NCI-H1417 treated with DMSO at 0.1 percent for 48 hours (cell line): ENCODE measurements around the gene NPHS2.

Experiments used
- DNase-seq: peaks from one replicate; lab custom pipeline; 2025; lab: John Stamatoyannopoulos, UW

NPHS2 gene

DNA sequence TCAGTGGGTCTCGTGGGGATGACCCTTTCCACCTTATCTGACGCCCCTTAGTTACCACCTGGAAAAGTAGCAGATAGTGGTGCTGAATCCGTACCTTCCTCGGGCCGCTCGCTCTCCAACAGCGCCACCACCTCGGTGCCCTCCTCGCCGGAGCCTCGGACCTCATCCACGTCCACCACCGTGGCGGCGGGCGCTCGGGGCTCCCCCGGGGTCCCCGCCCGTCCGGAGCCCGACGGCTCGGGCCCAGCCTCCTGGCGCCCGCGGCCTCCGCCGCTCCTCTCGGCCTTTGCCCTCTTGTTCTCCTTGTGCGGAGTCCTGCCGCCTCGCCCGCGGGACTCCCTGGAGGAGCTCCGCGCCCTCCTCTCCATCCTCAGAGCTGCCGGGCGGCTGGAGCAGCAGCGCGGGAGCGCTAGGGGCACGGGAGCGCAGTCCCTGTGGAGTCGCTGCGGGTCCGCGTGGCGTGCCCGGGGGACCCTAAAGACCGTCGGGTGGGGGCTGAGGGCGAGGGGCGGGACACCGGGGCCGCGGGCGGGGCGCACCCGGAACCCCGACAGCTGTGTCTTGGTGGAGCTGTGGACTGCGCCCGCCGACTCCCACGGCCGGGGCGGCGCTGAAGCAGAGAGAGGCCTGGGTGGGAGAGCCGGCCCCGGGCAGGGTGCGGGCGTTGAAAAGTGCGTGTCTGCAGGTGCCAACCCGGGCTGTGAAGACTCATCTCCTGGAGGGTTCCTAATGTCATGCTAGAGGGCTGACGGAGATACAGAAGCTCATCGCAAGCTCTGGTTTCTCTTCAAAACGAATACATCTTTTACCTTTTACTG lies at the start of gene NPHS2:
Gene NPHS2 (minus strand): TSS at position 452 of the 818 bp plus-strand sequence. CDS start 84 bp downstream, at position 368.
- DNase-seq = no peak

DNA sequence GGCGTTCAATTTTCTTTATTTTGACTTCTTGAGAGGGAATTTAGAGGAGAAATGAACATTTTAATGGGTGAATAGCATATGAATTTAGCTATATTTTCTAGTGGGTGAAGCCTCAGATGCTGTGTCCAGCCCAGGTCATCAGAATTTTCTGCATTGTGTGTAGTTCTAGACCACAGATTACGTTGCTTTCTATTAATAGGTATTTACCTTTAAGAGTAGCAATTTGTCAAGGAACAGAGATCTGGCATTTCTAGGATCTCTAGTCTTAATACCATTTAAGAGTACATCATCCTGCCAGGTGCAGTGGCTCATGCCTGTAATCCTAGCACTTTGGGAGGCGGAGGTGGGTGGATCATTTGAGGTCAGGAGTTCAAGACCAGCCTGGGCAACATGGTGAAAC lies 36.6 kb upstream of the NPHS2 start:
- no peak for DNase-seq

DNA sequence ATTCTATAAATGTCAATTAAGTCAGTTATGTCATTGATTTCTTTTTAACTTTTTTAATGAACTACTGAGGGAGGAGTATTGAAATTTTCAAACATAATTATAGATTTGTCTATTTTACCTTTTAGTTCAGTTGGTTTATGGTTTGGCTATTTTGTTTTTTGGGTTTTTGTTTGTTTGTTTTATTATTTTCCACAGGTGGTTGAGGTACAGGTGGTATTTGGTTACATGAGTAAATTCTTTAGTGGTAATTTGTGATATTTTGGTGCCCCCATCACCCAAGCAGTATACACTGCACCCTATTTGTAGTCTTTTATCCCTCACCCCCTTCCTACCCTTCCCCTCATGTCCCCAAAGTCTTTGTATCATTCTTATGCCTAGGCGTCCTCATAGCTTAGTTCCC lies 25.3 kb upstream of the NPHS2 start:
- DNase-seq = no peak

DNA sequence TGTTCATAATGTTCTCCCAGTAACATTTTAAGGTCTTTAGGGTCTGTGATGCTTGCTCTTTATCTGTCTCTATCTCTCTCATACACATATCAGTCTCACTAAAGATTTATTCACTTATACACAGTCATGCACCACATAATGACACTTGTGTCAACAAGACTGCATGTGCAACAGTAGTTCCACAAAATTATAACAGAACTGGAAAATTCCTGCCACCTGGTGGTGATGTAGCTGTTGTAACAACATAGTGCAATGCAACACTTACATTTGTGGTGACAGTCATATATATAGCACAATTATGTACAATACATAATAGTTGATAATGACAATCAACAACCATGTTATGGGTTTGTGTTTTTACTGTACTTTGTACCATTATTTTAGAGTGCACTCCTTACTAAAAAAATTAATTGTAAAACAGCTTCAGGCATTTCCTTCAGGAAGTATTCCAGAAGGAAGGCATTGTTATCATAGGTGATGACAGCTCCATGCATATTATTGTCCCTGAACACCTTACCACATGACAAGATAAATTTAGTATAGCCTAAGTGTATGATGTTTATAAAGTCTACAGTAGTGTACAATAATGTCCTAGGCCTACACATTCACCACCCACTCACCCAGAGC lies 24.0 kb upstream of the NPHS2 start:
- no peak for DNase-seq

DNA sequence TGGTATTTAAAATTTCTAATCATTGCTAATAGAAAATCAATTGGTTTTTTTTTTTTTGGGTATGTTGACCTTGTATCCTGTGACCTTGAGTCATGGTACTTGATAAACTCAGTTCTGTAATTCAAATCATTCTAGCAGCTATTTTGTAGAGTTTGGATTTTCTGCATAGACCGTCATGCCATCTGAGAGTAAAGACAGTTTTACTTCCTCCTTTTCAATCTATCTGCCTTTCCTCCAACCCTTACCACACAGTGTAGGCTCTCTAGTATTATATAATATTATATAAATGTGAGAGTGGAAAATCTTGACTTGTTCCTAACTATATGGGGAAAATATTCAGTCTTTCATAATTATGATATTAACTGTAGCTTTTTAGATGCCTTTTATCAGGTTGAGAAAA lies 22.9 kb upstream of the NPHS2 start:
- DNase-seq = no peak

DNA sequence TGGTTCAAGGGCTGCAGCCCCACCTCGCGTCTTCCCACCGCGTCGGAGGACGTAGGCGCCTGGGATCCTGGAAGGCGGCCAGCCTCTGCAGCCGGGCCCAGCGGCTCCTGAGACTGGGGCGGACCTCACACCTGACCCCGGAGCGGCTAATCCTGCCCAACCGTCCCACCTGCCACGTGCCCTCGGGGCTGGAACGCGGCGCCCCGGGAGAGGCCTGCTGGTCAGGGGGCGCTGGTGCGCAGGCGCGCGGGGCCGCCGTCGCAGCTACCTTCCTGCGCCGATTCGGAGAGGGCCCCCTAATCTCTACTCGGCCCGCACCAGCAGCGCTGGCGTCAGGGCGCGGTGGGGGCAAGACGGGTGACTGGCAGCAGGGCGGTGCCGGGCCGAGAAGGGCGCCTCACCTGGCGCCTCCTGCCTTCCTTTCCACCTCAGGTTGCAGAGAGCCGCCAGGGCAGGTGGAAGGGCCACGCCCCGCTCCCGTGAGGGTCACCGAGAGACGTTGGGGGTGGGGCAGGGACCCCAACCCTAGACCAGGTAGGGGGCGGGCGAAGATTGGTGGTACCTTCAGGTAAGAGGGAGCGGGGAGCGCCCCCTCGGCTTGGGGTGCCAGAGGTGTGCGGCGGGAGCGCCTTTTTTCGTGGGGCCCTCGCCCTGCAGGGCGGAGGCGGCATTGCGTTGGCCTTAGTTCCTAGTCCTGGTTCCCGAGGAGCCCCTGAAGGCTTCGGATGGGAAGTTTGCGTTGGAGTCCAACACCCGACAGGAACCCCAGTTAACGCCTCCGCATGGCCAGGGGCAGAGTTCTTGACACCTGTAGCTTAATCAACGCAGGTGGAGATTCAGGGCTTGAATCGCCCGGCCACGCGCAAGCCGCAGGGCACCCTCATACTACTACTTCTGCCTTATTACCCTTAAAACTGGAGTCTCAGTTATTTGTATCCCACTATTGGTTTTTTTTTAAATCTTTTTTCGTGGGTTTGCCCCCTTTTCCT lies 16.1 kb upstream of the NPHS2 start, which contains the start of gene TDRD5:
Gene TDRD5 (plus strand): TSS at position 241 of the 989 bp plus-strand sequence. CDS start 784 bp downstream, outside the sequence.
- no peak for DNase-seq

DNA sequence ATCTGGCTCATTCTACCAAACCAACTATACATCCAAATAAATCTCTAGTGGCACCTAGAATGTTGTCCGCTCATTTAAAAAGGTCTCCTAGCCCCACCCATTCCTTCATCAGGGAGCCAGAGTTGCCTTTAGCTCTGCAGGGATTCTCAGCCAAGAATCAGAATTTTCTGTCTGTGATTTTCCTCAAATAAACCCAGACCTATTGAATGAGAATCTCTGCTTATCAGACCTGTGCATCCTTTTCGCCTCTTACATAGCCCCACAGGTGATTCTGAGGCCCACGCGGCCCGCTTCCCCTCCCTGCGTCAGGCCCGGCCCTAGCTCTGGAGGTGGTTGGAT lies 15.5 kb upstream of the NPHS2 start:
- DNase-seq = no peak

DNA sequence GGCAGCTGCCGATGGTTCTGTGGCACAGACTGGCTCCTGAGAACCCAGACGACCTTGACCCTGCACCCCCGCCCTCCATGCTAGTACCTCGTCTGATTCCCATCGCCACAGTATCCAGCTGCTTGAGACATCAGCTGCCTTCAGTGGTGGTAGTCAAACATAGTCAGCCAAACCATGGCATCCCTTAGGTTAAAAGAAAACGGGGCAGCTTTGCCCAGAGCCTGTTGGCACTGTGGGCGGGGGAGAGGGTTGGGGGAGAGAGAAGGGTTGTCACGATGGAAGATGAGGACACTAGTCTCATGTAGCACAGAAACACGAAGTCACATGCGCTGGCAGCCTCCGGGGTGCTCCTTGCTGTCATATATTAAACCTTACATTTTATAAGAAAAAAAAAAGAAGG lies 14.9 kb upstream of the NPHS2 start:
- DNase-seq = no peak

DNA sequence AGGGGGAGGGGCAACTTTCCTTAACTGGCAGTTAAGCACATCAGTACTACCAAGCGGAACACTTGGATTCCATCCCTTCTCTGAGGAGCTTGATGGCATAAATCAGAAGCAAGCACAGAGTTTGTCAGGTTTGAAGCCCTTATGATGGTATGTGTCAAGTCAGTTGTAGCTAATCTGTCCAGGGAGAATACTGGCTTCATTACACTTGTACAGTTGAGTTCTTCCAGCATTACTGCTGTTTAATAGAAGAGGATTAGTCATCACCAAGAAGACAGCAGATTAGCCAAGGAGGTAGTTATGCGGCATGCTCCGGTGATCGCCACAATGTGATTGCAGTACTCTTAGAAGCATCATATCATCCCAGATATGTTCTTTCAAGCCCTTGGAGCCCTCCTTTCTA lies 13.8 kb upstream of the NPHS2 start:
- no peak for DNase-seq

DNA sequence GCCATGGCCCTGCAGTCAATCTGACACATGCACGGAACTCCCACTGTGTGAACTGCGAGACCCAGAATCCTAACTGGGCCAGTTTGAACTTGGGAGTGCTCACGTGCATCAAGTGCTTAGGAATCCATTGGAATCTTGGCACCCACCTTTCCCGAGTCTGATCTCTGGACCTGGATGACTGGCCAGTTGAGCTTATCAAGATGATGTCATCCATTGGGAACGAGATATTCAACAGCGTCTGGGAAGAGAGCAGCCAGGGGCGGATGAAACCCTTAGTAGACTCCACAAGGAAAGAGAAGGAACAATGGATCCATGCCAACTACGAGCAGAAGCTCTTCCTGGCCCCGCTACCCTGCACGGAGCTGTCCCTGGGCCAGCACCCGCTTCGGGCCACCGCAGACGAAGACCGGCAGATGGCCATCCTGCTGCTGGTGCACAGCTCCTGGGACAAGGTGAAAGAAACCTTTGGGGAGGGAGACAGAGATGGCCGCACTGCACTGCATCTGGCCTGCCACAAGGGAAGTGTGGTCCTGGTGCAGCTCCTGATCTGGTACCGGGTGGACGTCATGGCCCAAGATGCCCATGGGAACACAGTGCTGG lies 12.8 kb upstream of the NPHS2 start:
- DNase-seq = no peak

DNA sequence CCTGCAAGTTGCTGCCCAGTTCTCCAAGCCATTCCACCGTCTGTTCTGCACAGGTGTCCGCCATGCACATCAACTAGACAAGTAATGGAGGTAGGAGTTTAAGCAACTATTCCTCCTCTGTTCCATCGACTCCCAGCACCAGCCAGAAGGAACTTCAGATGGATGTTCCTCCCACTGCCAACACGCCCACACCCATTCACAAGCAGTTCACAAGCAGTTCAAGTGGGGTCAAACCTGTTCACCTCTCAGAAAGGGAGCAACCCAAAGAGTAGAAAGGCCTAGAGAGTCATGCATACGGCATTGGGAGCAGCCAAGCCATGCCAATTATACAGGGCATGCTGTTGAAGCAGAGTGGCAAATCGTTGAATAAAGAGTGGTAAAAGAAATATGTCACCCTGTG lies 11.6 kb upstream of the NPHS2 start:
- no peak for DNase-seq

DNA sequence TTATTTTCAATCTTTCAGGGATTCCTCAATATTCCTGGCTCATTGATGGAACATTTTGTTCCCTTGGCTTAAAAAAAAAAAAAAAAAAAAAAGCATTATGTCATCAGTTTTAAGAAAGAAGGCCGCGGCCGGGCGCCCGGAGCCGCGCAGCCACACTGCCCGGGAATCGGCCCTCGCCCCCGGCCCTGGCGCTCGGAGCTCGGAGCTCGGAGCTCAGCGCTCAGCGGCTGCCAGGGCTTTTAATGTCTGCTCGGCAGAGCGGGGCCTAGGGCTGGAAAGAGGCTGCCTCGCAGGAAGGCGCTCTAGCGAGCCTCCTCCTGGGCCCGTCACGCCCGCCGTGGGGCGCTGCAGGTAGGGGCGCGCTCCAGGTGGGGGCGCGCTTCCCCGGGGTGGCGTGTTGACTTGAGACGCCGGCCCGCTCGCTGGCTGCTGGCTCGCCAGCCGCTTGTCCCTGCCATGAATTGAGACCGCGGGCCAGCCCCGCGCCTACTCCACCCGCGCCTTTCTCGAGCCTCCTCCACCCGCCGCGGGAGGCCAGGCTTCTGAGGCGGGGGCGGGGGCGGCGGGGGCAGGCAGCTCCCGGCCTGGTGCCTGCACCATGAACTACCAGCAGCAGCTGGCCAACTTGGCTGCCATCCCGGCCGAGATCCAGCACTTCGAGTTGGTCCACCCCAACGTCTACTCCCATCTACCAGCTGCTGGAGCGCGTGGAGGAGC lies 10.5 kb upstream of the NPHS2 start:
- DNase-seq = no peak

DNA sequence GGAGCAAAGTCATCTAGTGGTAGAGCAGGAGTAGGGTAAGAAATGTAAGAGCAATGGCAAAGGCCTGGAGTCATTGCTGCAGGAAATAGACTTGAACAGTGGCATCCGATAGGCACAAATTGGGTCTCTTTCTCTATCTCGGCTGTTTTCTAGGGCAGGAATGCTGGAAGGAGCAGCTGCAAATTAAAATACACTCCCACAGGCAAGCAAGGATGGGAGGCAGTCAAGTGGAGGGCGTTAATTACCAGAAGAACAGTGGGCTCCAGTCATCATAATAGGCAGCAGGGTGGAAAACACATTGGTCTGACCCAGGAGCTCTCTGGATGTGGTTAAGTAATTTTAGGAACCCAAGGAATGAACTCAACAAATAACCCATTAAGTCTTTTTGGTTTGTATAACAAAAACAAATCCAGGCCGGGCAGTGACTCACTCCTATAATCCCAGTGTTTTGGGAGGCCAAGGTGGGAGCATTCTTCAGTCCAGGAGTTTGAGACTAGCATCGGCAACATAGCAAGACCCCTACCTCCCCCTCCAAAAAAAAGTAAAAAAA lies 8.1 kb upstream of the NPHS2 start:
- DNase-seq = no peak

DNA sequence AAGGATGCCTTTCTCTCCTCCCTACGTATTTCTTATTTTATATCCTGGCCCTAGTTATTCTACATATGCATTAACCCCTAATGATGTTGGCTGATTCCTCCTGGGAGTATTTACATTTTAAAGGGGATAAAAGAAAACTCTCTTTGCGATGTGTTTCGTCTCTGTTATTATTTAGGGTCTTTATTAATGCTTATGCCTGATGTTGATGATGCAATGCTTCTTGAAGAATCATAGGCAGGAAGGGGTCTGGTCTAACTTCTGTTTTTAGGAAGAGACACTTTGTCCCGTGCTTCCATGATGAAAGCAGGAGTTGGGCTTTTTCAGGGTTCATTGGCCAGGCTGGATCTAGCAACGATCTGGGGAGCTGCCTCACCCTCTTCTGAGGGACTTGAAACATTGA lies 761 bp upstream of the NPHS2 start:
- DNase-seq = no peak

DNA sequence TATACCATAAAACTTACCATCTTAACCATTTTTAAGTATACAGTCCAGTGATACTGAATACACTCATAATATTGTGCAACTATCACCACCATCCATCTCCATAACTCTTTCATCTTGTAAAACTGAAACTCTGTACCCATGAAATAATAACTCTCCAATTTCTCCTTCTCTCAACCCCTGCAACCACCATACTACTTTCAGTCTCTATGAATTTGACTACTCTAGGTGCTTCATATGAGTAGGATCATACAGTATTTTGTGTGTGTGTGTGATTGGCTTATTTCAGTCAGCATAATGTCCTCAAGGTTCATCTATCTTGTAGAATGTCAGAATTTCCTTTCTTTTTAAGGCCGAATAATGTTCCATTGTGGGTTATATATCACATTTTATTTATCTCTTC lies 17.7 kb downstream of the NPHS2 start:
- no peak for DNase-seq

DNA sequence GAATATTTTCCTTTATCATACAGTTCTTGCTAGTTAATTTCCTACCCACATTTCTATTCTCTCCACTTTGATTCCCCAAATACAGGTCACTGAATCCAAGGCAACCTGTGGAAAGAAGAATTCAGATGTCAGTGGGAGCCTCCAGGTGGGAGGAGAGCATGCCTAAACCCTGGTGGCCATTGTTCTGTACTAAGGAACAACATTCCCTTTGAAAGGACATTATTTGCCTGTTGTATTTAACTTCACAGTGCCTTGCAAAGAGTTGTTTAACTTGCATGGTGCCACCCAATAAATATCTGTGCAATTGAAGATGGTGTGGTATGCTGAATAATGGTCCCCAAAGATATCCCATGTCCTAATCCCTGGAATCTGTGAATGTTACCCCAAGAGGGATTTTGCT lies 21.3 kb downstream of the NPHS2 start:
- no peak for DNase-seq

DNA sequence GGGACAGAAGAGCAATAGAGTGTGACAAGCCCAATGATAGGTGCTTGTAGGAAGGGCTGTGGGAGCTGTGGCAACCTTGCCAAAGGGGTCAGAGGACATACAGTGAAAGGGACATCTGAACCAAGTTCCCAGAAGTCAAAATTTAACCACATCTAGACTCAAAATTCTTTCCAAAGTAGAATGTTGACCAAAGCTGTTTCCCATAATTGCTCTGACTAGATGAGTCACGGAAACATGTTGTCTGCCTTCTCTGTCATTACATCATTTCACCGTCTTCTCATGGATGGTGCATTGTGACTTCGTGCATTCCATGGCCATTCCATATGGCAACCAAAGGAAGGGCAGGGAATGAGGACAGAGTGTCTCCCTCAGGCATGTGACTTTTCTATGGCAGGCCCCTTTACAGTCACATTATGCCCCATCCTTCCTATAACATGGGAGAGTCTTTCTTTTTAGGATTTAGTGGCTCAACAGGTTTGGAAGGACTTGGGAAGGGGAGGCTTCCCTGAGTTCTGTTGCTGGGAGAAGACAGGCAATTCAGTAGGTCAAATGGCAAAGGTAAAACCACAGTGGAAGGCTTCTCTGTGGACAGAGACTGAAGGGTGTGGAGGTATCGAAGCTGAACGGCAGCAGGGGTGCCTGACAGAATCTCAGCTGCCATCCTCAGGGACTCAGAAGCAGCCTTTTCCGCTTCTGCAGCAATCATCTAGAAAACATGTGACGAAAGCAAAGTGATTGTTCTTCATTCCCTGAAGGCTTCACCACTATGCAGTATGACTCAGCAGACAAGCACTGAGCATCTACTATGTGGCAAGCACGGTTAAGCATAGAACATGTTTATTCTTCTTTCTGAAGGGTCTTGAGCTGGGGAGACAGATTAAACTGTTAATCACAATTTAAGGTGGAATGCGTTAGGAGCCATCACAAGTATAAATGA lies 24.7 kb downstream of the NPHS2 start:
- DNase-seq = no peak

DNA sequence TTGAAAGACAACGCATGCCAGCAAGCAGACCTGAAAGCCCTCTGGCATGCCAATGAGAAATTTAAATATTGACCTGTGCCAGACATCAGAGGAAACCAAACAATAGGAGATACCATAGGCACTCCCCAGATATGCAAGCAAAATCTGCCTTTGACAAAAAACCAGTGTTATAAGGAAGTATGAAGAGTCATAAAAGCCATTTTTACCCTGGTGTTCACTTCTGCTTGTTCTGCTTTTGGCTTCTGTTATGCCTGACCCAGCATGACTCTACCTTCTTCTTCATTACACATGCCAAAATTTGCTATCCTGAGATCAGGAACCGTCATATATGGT lies 26.4 kb downstream of the NPHS2 start:
- no peak for DNase-seq

DNA sequence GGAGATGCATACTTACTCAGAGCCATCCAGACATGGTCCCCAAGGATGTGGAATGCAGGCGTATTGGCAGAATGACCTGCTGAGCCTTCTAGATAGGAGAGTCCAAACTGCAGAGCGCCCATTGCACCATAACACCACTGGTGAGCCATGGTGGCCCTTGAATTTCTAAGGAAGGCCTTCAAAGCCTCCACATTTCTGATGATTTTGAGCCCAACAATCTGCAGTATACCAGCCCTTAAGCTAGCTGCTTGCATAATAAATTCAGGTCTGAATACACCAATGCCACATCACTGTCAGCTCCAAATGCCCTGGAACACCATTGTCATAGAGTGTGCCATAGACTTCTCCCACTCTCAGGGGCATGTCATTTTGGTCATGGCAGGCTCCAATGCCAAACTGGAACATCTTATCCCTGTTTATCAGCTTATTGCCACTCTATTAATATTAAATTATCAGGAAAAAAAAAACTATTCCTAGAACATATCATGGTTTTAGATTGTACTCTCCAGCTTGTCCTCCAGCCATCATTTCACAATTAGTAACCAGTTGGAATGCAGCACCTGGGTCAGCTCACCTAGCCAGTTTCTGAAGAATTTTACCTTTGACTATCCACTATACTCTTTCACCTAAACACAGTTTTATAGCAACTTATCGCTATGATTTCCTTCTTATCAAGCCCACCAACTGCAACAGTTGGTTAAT lies 26.9 kb downstream of the NPHS2 start:
- DNase-seq = no peak
